Bronchial epithelial cell (primary cell): ENCODE results near the gene BPGM. TPM values are rescaled to one million over a fixed set of nuclear protein-coding genes. Genes with fewer than 3 reads are reported as not detected.
A peak's percentile ranks its signal among the peaks of the same experiment; 100 is the strongest.

Source experiments
- DNase-seq: peaks from one replicate; pipeline ENCODE4 v3.0.0-alpha.2; 2010; ENCODE audit warnings: low read depth
- FAIRE-seq: peaks from 2 replicates; lab custom pipeline; 2011; peaks lifted over from hg19 to GRCh38; lab: Jason Lieb, UNC
- H3K27me3 ChIP-seq: 2 replicates; pipeline ENCODE4 v1.5.1; 2011; ENCODE audit warnings: low read length; ENCODE audit not compliant: control insufficient read depth, insufficient read depth
- H3K36me3 ChIP-seq: 2 replicates; pipeline ENCODE4 v1.5.1; 2011; ENCODE audit warnings: low read length; ENCODE audit not compliant: control insufficient read depth, insufficient read depth
- H3K4me3 ChIP-seq: 2 replicates; pipeline ENCODE4 v1.5.1; 2011; ENCODE audit warnings: mild to moderate bottlenecking, low read depth, low read length, control low read depth
- CTCF ChIP-seq: IDR thresholded peaks from 2 replicates; pipeline ENCODE4 v1.5.1; 2011; ENCODE audit warnings: mild to moderate bottlenecking, moderate library complexity, low read length, control low read depth, inconsistent platforms; ENCODE audit not compliant: insufficient read depth, severe bottlenecking
- total RNA-seq: library from RNA; depleted of rRNA; stranded (reverse); fragments of >200 nt; gene quantifications from 2 replicates; pipeline ENCODE4 v1.2.1, GENCODE V29; 2014

The BPGM gene
- 14.2 and 16.6 TPM in 2 replicates for total RNA-seq

- Histone ChIP-seq H3K4me3 (peak within 1 kb of the TSS; percentile 77), H3K27me3 (no peaks in the 10 kb centered on the region), H3K36me3 (no peaks in the 10 kb centered on the region)
- peak; percentile 15 for TF ChIP-seq CTCF
- FAIRE-seq (peak; percentile 97), DNase-seq (peak; percentile 100)
Measured at GRCh38 chr7:134646425-134647305, at the start of gene BPGM. BPGM (plus strand) TSS chr7:134646853; CDS start chr7:134661508, 14,655 bp downstream.

- no peak for DNase-seq
- Histone ChIP-seq H3K4me3 (no peak overlapping the region), H3K27me3 (no peaks in the 10 kb centered on the region), H3K36me3 (no peaks in the 10 kb centered on the region)
- no peak for FAIRE-seq
- no peak for TF ChIP-seq CTCF
Measured at GRCh38 chr7:134599371-134599770, 47.3 kb upstream of the BPGM start.

- DNase-seq: no peak
- no peak overlapping the region for H3K4me3 ChIP-seq
- no peaks in the 10 kb centered on the region for H3K36me3 ChIP-seq
- no peaks in the 10 kb centered on the region for H3K27me3 ChIP-seq
- no peak for FAIRE-seq
- no peak for TF ChIP-seq CTCF
Measured at GRCh38 chr7:134601459-134601858, 45.2 kb upstream of the BPGM start.

- Histone ChIP-seq H3K4me3 (no peak overlapping the region), H3K36me3 (no peaks in the 10 kb centered on the region), H3K27me3 (no peaks in the 10 kb centered on the region)
- FAIRE-seq (no peak), DNase-seq (peak; percentile 35)
- TF ChIP-seq CTCF: no peak
Measured at GRCh38 chr7:134602881-134603451, 43.7 kb upstream of the BPGM start.

GRCh38 chr7:134605978-134606923, 40.4 kb upstream of the BPGM start:
- TF ChIP-seq CTCF: peak; percentile 78
- FAIRE-seq (no peak), DNase-seq (peak; percentile 50)
- H3K4me3 ChIP-seq: no peak overlapping the region
- no peaks in the 10 kb centered on the region for H3K27me3 ChIP-seq
- no peaks in the 10 kb centered on the region for H3K36me3 ChIP-seq
